HG03139 (cell line): ENCODE measurements around the gene TMEM163.

Experiments used
- ATAC-seq: cut with Tn5 transposase; IDR thresholded peaks from one replicate; pipeline ENCODE4 v1.9.1; 2021; ENCODE audit not compliant: unreplicated experiment

TMEM163 gene

DNA sequence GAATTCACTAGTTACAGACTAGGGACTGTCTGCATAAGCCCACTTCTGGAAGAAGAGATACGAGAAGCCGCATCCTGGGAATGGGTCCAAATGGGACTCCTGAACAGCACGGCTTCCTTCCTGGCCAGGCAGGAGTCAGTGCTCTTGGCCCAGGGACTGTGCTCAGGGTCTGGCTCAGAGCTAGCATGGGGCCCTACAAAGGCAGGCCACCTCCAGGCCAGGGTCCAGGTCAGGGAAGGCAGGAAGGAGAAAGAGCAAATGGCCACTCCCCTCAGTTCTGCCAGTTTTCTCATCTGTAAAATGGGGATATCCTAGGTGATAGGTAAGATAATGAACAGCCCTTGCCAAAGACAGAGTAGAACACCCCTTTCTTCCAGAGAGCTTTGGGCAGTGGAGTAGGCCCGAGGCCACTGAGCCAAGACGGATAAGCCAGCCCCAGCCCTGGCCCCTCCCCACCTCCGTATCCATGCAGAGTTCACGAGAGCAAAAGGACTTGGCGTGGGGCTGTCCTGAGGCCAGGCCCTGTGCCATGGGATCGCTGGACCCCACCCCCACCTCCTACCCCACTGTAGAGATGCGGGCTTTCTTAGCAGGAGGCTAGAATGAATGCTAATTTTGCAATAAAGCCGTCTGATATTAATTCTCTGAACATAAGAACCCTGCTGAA, 274.9 kb downstream of the TMEM163 start:
- no peak for ATAC-seq

DNA sequence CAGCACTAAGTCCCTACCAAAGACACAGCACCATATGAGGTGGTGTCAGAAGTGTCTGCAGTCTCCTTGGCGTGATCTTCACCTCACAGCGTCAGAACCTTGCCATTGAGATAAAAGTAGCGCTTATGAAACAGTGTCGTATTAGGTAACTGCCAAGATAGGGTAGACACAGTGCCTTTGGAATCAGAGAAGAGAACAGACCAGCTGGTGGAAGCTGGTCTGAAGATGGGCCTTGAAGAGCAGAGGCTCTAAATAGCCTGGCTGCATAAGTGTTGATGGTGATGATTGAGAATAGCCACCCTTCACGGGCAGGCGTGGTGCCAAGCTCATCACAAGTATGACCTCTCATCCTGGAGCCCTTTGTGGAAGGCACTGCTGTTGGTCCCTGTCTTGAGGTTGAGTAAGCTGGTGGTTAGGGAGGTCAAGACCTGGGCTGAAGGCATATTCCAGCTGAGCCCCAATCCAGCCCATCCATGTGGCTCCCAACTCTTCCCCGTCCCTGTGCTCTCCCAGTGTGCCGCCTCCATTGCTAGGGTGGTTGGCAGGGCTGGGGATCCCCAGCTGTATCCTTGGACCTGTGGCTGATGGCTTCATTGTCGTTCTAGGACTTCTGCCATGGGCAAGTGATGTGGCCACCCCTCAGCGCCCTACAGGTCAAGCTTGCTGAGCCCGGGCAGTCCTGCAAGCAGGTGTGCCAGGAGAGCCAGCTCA, 277.5 kb downstream of the TMEM163 start:
- ATAC-seq = no peak

DNA sequence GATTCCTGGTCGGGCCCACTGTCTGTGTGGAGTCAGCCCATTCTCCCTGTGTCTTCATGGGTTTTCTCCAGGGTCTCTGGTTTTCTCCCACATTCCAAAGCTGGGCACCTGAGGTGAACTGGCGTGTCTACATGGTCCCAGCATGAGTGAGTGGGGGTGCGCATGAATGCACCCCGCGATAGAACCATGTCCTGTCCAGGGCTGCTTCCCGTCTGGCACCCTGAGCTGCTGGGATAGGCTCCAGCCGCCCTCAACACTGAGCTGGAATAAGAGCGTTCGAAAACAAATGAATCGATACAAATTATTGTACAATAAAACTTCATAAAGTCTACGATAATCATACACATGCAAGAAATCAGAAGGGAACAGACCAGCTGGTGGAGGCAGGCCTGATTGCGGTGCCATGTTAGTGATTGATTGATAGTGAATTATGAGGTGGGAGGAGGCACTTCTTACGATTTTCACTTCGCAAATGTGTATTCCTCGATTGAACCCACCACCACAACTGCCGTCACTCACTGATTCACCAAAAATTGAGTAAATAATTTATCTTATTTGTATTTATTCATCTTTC, 278.4 kb downstream of the TMEM163 start:
- ATAC-seq = no peak

DNA sequence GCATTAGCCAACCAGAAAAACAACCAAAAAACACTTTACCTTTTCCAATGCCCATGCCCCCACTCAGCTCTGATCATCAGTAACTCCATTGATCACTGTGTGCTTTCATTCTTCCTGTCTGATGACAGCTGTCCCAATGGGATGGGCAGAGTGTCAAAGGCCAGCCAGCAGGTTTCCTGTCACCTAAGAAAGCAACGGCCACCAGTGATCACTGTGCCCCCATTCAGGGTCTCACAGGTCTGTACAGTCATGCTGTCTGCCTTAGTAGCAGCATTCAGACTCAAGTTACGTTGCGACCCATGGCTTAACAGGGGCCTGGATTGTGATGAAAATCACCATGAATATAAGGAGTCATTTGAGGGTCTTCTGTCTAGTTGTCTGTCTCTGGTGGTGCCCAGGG, 280.4 kb downstream of the TMEM163 start:
- ATAC-seq = no peak

DNA sequence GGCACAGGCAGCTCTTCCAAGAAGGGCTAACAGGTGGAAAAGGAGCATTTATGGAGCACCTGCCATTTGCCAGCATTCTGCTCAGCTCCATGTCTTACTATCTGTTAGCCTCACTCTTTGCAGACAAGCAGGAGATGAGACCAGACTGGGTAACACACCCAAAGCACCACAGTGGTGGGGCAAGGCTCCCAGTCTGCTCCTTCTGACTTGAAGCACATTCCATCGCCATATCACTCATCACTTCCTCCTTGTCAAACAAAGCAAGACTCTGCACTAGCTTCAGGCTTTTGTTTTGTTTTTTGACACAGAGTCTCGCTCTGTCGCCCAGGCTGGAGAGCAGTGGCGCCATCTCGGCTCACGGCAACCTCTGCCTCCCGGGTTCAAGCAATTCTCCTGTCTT, 282.1 kb downstream of the TMEM163 start:
- ATAC-seq = no peak

DNA sequence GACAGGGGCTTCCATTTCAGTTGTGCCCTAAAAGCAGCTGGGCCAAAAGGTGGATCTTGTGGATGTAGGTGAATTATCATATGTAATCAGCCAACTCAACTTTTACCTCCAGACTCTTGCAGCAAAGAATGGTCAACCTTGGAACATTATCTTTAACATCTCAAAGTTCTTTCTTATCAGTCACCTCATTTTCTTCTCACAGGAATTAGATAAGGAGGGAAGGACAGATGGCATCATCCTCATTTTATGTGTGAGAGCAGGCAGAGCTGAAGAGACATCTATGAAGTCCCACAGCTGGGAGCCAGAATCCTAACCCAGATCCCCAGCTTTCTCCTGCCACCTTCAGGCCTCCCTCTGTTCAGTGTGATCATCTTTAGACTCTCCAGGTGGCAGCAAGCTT, 282.9 kb downstream of the TMEM163 start:
- ATAC-seq = no peak

- ATAC-seq = no peak
These were observed 283.3 kb downstream of the TMEM163 start for GRCh38 chr2:134435505-134435904.

DNA sequence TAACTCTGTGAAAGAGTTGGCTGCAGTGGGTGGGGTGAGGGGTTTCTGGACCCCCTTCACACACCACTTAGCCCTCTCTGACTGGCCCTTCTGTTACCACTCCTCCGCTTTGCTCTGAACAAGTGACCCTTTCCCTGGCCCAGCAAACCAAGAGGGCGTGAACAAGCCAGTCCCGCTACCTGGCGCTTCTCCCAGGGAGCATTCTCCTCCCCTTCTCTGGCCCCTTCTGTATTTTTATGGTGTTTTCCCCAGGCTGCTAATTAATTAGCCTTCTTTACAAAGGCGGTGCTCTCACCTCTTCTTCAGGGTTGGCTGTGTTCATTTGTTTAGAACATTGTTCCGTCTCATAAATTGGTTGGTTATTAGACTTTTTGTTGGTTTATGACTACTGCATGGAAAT, 284.8 kb downstream of the TMEM163 start:
- ATAC-seq = no peak

GRCh38 chr2:134433469-134433868, 285.3 kb downstream of the TMEM163 start:
- ATAC-seq = no peak

DNA sequence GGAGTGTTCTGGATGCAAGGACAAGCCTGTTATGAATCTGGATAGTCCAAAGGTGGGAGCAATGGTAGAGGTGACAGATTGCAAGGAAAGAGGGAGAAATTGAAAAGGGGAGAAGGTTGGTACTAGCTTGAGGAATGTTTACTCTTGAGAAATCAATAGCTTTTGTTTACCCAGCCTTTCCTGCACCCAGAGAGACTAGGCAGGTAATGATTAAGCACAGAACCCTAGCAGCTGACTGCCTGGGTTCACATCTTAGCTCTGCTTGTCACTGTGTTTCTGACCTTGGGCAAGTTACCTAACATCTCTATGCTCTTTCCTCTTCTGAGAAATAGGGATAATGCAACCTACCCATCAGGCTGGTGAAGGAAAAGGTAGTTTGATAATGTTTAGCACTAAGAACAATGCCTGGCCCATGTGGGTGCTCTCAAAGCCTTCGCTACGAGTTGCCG, 286.3 kb downstream of the TMEM163 start:
- ATAC-seq = no peak

DNA sequence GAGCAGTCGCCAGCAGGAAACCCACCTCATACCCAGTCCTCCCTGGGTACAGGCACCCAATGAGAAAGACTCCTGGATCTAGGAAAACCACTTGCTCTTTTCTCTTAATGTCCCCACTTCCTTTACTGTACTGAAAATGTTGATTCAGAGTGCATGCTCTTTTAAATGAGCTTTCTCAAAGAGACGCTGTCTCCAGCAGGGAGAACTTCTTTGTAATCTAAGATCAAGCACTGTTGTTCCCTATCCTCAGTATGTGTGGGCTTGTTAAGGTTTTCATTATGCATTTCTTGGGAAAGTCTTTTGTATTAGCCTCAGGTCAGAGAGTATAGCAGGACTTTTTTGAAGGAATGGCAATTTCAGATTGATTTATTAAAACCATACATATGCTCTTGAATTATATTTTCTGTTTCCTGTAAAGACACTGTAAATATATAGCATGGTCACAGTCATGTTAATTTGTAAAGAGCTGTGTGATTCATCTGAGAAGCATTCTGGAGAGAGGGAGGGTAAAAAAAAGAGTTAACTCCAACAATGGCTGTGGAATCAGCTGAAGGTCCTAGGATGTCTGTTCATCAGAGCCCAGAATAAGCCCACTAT, 286.9 kb downstream of the TMEM163 start:
- no peak for ATAC-seq

GRCh38 chr2:134429886-134430285, 288.9 kb downstream of the TMEM163 start:
- ATAC-seq = no peak

DNA sequence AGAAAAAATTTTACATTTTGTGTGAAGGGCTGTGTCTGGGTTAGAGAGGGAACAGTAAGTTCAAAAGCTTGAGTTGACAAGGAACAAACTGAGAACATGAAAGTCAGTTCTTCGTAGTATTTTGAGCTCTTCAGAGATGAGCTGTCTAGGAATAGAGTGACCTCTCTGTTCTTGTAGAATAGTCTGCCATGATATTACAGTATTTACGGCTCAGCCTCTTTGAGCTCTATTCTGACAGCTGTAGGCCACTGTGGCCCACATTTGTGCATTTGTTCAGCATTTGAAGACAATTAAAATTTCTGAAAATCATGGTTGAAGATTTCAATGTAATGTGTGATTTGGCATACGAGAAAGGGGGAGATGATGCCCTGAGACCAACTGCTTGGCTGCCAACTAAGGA, 292.1 kb downstream of the TMEM163 start:
- no peak for ATAC-seq

DNA sequence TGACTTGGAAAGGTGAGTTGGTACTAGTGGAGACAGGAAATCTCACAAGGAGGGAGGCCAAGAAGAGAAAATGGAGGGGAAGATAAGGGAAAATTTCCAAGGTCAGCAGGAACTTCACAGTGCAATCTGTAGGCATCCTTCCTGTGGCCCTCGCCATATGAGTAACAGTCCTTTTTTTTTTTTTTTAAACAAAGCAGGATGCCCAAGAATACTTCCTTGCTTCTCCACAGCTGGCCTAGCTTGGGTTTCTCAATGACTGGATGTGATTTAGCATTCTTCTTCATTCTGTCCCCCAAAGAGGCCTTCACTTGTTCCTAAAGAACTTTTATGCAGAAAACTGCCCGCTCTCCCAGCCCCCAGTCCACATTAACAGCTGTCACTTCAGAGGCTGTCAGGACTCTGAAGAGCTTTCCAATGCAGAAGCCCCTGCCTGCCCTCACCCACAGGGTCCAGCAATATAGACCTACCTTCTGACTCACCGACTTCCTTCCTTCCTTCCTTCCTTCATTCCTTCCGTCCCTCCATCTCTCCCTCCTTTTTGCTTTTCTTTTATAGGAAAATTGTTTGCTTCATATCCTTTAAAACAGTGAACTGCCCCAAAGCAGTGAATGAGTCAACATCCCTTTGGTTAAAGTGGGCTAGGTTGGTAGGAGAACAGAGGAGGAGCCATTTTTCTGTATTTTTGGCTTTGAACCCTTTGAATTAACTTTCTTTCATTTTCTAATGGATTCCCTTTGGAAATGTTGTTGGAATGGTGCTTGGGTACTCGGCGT, 292.9 kb downstream of the TMEM163 start:
- no peak for ATAC-seq

- ATAC-seq = no peak
These were observed 297.1 kb downstream of the TMEM163 start for GRCh38 chr2:134421556-134422328.

DNA sequence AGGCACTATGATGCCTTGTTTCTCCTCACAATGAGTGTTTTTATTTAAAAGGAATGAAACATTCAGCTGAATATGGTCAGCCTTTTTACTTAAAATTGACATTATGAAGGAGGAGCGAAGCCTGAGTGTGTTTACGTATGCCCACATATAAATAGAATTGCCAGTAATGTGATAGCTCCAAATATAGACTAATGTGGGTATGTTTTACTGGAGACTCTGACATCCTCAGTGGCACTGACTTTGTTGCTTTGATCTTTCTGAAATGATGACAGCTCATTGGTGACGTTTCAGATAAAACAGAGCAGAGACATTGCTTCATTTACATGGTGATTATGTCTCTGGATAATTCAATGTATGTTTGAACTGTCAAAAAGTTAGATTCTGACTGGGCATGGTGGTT, 297.9 kb downstream of the TMEM163 start:
- ATAC-seq = no peak

DNA sequence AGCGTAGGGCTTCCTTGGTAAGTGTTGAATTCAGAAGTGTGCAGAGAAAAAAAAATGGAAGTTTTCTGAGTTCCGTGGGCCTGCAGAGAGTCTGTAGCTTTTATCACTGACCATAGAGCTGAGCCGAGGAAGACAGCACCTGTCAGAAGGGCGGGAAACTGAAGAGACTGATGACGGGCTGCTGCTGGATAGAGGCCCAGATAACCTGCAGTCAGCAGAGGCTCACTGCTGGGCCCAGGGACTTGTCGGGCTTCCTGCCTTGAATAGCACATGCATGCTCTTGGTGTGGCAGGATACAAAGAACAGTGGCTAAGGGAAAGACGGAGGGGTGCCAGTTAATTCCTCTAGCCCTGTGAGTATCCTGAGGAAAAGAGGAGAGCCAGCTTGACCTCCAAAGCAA, 298.5 kb downstream of the TMEM163 start:
- no peak for ATAC-seq

- ATAC-seq = no peak
These were observed 300.7 kb downstream of the TMEM163 start for GRCh38 chr2:134417968-134418582.

GRCh38 chr2:134416637-134417036, 302.2 kb downstream of the TMEM163 start:
- ATAC-seq = no peak

DNA sequence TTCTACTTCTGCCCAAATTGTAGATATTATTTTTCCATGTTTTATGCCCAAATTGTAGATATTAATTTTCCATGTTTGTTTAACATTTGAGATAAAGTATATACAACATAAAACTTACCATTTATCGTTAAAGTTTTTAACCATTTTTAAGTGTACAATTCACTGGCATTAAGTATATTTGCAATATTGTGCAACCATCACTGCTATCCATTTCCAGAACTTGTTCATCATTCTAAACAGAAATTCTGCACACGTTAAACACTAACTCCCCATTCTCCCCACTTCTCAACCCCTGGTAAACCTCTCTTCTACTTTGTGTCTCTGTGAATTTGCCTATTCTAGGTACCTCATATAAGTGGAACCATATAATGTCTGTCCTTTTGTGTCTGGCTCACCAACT, 302.8 kb downstream of the TMEM163 start:
- no peak for ATAC-seq
